ENCODE measurements around the gene ELL3. TPM values are rescaled to one million over a fixed set of nuclear protein-coding genes. Genes with fewer than 3 reads are reported as not detected.

ELL3 gene
- total and polyA plus RNA-seq, 9 donors: 2.2 to 7.2 (median 4.9) TPM

GRCh38 chr15:43800286-43801141 lies 23.7 kb upstream of the ELL3 start, which contains the start of gene HYPK:
Gene HYPK, plus strand, starts transcription at chr15:43800599. Its CDS starts 24 bp downstream, at chr15:43800623.
- H3K9me3 ChIP-seq: no peaks in the 10 kb centered on the region
- 6 to 8% (median 7%) methylated on average over 44 of the region's 44 CpGs for WGBS, 3 donors
- H3K4me3 ChIP-seq: peak within 1 kb of the TSS; percentile 85
- no peaks in the 10 kb centered on the region for H3K36me3 ChIP-seq
- H3K27me3 ChIP-seq: no peaks in the 10 kb centered on the region
- H3K27ac ChIP-seq: peak within 1 kb of the TSS; percentile 92 to 94
- H3K4me1 ChIP-seq (ENCODE audit: insufficient read depth): peaks cover 6% of the 10 kb centered on the region
- intact Hi-C loops (cut with DNase I): no loop called here
- peak; percentile 58 for TF ChIP-seq POLR2A (IDR thresholded peaks at IDR 0.05)
- TF ChIP-seq EP300 (IDR thresholded peaks at IDR 0.05): no peak
- peak; percentile 91 to 96 (median 94) for DNase-seq

- H3K4me1 ChIP-seq (ENCODE audit: insufficient read depth): peaks cover 6% of the 10 kb centered on the region
- TF ChIP-seq EP300 (IDR thresholded peaks at IDR 0.05) (no peak), CTCF (IDR thresholded peaks at IDR 0.05) (no peak), POLR2A (IDR thresholded peaks at IDR 0.05) (no peak)
- peak within 1 kb of the TSS; percentile 85 for H3K4me3 ChIP-seq
- H3K36me3 ChIP-seq: no peaks in the 10 kb centered on the region
- intact Hi-C loops (cut with DNase I): no loop called here
- WGBS, 3 donors: 85 to 96% (median 93%) methylated on average over 8 of the region's 8 CpGs
- H3K27me3 ChIP-seq: no peaks in the 10 kb centered on the region
- H3K9me3 ChIP-seq: no peaks in the 10 kb centered on the region
- peak in 2 of 5 donors; percentile 44 to 53 for DNase-seq
- peak within 1 kb of the TSS; percentile 92 to 94 for H3K27ac ChIP-seq
These were observed 23.1 kb upstream of the ELL3 start, which contains the start of gene SERINC4 for GRCh38 chr15:43799945-43800285. Gene SERINC4, minus strand, starts transcription at chr15:43800220. Its CDS starts 234 bp downstream, at chr15:43799986.

- Histone ChIP-seq H3K27ac (peak overlapping the region; percentile 92 to 94), H3K4me1 (ENCODE audit: insufficient read depth) (peaks cover 9% of the 10 kb centered on the region), H3K36me3 (no peaks in the 10 kb centered on the region), H3K9me3 (no peaks in the 10 kb centered on the region), H3K4me3 (no peak overlapping the region), H3K27me3 (no peaks in the 10 kb centered on the region)
- intact Hi-C loops (cut with DNase I): no loop called here
- DNase-seq: no peak
- TF ChIP-seq POLR2A (IDR thresholded peaks at IDR 0.05): no peak
- WGBS, 3 donors: 81 to 91% (median 84%) methylated on average over 16 of the region's 16 CpGs
These were observed 22.6 kb upstream of the ELL3 start for GRCh38 chr15:43799209-43799944.

- H3K9me3 ChIP-seq: no peaks in the 10 kb centered on the region
- 82 to 89% (median 87%) methylated on average over 3 of the region's 3 CpGs for WGBS, 3 donors
- no peaks in the 10 kb centered on the region for H3K27me3 ChIP-seq
- no peak for DNase-seq
- H3K27ac ChIP-seq: no peak overlapping the region
- intact Hi-C loops (cut with DNase I): no loop called here
- H3K4me1 ChIP-seq (ENCODE audit: insufficient read depth): peaks cover 16% of the 10 kb centered on the region
- TF ChIP-seq POLR2A (IDR thresholded peaks at IDR 0.05) (no peak), EP300 (IDR thresholded peaks at IDR 0.05) (no peak), CTCF (IDR thresholded peaks at IDR 0.05) (no peak)
- no peak overlapping the region for H3K4me3 ChIP-seq
- no peaks in the 10 kb centered on the region for H3K36me3 ChIP-seq
These were observed 19.8 kb upstream of the ELL3 start for GRCh38 chr15:43796566-43796965.

GRCh38 chr15:43795997-43796396 lies 19.2 kb upstream of the ELL3 start:
- intact Hi-C loops (cut with DNase I): no loop called here
- Histone ChIP-seq H3K9me3 (no peaks in the 10 kb centered on the region), H3K27me3 (no peaks in the 10 kb centered on the region), H3K4me3 (no peak overlapping the region), H3K36me3 (no peaks in the 10 kb centered on the region), H3K27ac (no peak overlapping the region), H3K4me1 (ENCODE audit: insufficient read depth) (peaks cover 16% of the 10 kb centered on the region)
- DNase-seq: no peak
- TF ChIP-seq CTCF (IDR thresholded peaks at IDR 0.05): no peak
- TF ChIP-seq EP300 (IDR thresholded peaks at IDR 0.05): no peak
- no peak for TF ChIP-seq POLR2A (IDR thresholded peaks at IDR 0.05)

Measured in ovary (tissue), 9 donors.